ENCODE results near the gene LTB. TPM values are rescaled to one million over a fixed set of nuclear protein-coding genes. Genes with fewer than 3 reads are reported as not detected.

LTB gene
- total and polyA plus RNA-seq, 2 of the 13 experiments (the other 11 are each of a cell fraction or from before 2014, with no cell fraction given): 0.09 to 0.22 TPM

- no peak; the same call in 1 of the 2 replicates for TF ChIP-seq HMGXB3 (CRISPR knock-in tag; IDR thresholded peaks at IDR 0.05; ENCODE audit: borderline replicate concordance)
- peak; percentile 62 for TF ChIP-seq TOPORS (CRISPR knock-in tag; IDR thresholded peaks at IDR 0.05)
- TF ChIP-seq ZNF552 (CRISPR knock-in tag; IDR thresholded peaks at IDR 0.05; ENCODE audit: borderline replicate concordance): no peak
- no peak for TF ChIP-seq SMYD3 (CRISPR knock-in tag; IDR thresholded peaks at IDR 0.05)
- peak; percentile 45; the same call in 1 of the 2 replicates for TF ChIP-seq KLF6 (CRISPR knock-in tag; IDR thresholded peaks at IDR 0.05)
- peak; percentile 94 for TF ChIP-seq ZHX1 (CRISPR knock-in tag; IDR thresholded peaks at IDR 0.05; ENCODE audit: low read depth)
- TF ChIP-seq ZBTB8A (CRISPR knock-in tag; IDR thresholded peaks at IDR 0.05; ENCODE audit: borderline replicate concordance, low read depth): no peak
- TF ChIP-seq BRCA1 (CRISPR knock-in tag; IDR thresholded peaks at IDR 0.05): no peak
- TF ChIP-seq ZNF788 (CRISPR knock-in tag; IDR thresholded peaks at IDR 0.05; ENCODE audit: borderline replicate concordance): peak; percentile 73; the same call in 1 of the 2 replicates
- no peak for TF ChIP-seq GPN1 (CRISPR knock-in tag; IDR thresholded peaks at IDR 0.05; ENCODE audit: borderline replicate concordance)
- no peak for TF ChIP-seq ZBTB44 (CRISPR knock-in tag; IDR thresholded peaks at IDR 0.05)
- TF ChIP-seq KDM5B (CRISPR knock-in tag; IDR thresholded peaks at IDR 0.05; ENCODE audit: borderline replicate concordance): peak; percentile 65; the same call in 1 of the 2 replicates
- no peak for TF ChIP-seq CBX1 (IDR thresholded peaks at IDR 0.05; ENCODE audit: low read depth)
- no peak for TF ChIP-seq TCF7 (IDR thresholded peaks at IDR 0.05; ENCODE audit: low read depth)
- no peak for TF ChIP-seq CEBPG (CRISPR knock-in tag; IDR thresholded peaks at IDR 0.05)
- no peak for TF ChIP-seq RFX3 (CRISPR knock-in tag; IDR thresholded peaks at IDR 0.05)
- 0 out of 2 replicates have a peak, but pooled peaks have one; percentile 6 for TF ChIP-seq PAXIP1 (CRISPR knock-in tag; conservative IDR thresholded peaks at IDR 0.05)
Measured at GRCh38 chr6:31620586-31621319, 38.5 kb upstream of the LTB start, which contains the start of gene PRRC2A (continued).
